HEK293T (cell line): ENCODE data around the gene IPO5.

ENCODE experiments used
- SP1 ChIP-seq: fragments of 450-650 bp; IDR thresholded peaks from 2 replicates; pipeline ENCODE4 v1.6.1; 2017
- ZNF384 ChIP-seq: fragments of 450-650 bp; IDR thresholded peaks from 2 replicates; pipeline ENCODE4 v1.6.1; 2016

DNA sequence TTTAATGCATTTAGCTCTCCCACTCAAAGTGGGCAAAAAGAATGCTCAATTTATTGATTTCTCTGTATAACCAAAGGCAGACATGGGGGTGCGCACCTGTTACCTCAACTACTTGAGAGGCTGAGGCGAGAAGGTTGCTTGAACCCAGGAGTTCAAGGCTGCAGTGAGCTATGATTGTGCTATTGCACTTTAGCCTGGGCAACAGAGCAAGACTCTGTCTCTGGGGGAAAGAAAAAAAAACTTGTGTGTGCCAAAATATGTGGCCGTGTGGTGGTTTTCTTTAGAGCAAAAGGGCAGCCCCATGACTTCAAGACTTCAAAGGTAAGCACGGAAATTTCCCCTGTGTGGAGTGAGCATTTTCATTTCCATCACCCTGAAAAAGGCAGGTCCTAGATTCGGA is 81.9 kb downstream of the IPO5 start:
- TF ChIP-seq SP1, result no peak
- TF ChIP-seq ZNF384, result no peak
